Thoracic aorta (tissue), 2 donors: Measurements from ENCODE around the gene WDFY2. TPM values are rescaled to one million over a fixed set of nuclear protein-coding genes. Genes with fewer than 3 reads are reported as not detected.

ENCODE experiments used
- ATAC-seq: fragments of 150-250 bp; one replicate; pipeline ENCODE4 v1.8.0; 2017; ENCODE audit warnings: low read depth; ENCODE audit not compliant: insufficient number of reproducible peaks, low FRiP score
- DNase-seq: peaks from one replicate; pipeline ENCODE4 v3.0.0-alpha.2; 2020; ENCODE audit warnings: low spot score
- H3K27ac ChIP-seq, 2 donors: fragments of 200-600 bp; sonication (generic); 1 replicate in 1 of 2; 2 replicates in 1 of 2; pipeline ENCODE4 v1.5.1; 2016; ENCODE audit warnings: mild to moderate bottlenecking in 2 of 2, moderate library complexity in 2 of 2
- H3K27me3 ChIP-seq: fragments of 200-600 bp; sonication (generic); replicated peaks from 2 replicates; pipeline ENCODE4 v1.6.0; 2016; ENCODE audit warnings: mild to moderate bottlenecking; ENCODE audit not compliant: insufficient read depth
- H3K36me3 ChIP-seq: fragments of 200-600 bp; sonication (generic); one replicate; pipeline ENCODE4 v1.5.1; 2016
- H3K4me1 ChIP-seq, 2 donors: fragments of 200-600 bp; sonication (generic); 1 replicate in 1 of 2; 2 replicates in 1 of 2; pipeline versions ENCODE4 v1.5.1 to v1.6.0; 2016; ENCODE audit warnings: low read depth in 2 of 2, mild to moderate bottlenecking in 1 of 2; ENCODE audit not compliant: control insufficient read depth in 1 of 2
- H3K4me3 ChIP-seq: fragments of 200-600 bp; sonication (generic); 2 replicates; pipeline ENCODE4 v1.5.1; 2016; ENCODE audit warnings: mild to moderate bottlenecking
- H3K9me3 ChIP-seq: fragments of 200-600 bp; sonication (generic); 2 replicates; pipeline ENCODE4 v1.5.1; 2016
- total RNA-seq, 2 donors: library from RNA; depleted of rRNA; stranded (reverse); fragments of >200 nt; gene quantifications; one replicate each; pipeline versions ENCODE4 v1.1.0 to v1.2.3, GENCODE V29; 2016
- TF ChIP-seq, protein P1 (sequence below): fragments of 200-600 bp; sonication (generic); IDR thresholded peaks from one replicate; pipeline ENCODE4 v1.5.1; 2019; ENCODE audit warnings: antibody characterized with exemption

The WDFY2 gene
- total RNA-seq, 2 donors from 2014 or later: 14.6 to 19.3 TPM

DNA sequence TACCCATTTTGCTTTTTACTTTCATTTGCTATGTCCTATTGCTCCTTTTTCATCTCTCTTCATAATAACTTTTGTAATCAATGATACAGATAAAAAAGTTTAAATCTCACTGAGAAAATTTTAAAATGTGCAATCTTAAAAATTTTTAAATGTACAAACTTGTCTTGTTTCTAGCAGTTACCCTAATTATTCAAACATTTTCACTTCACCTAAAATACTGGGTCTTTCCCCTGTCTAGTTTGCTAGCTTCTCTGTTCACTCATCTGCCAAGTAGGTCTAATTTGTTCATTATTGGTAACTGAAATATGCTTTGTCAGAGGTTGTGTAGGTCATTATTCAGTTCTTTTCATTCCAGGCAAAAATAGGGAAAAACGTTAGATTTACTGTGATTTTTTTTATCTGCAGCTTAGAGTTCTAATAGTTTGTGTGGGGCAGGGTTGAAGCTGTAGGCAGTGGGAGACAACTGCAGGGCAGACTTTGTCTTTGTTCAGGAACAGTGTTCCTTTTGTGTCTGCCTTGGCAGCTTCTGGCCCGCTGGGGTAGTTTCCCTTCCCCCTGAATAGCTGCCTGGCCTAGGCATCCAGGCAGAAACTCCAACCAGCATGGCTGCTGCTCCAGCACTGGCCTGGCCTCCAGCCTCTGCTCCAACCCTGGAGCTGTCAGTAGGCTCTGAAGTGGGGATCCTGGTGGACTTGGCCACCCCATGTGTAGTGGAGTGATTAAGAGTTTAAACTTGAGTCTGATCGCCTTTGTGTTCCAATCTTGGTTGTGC, 48.5 kb downstream of the WDFY2 start:
- no peaks in the 10 kb centered on the region for H3K9me3 ChIP-seq
- no peaks in the 10 kb centered on the region for H3K36me3 ChIP-seq
- H3K4me1 ChIP-seq: peaks cover 24 to 67% of the 10 kb centered on the region in 2 donors
- TF ChIP-seq, protein P1, sequence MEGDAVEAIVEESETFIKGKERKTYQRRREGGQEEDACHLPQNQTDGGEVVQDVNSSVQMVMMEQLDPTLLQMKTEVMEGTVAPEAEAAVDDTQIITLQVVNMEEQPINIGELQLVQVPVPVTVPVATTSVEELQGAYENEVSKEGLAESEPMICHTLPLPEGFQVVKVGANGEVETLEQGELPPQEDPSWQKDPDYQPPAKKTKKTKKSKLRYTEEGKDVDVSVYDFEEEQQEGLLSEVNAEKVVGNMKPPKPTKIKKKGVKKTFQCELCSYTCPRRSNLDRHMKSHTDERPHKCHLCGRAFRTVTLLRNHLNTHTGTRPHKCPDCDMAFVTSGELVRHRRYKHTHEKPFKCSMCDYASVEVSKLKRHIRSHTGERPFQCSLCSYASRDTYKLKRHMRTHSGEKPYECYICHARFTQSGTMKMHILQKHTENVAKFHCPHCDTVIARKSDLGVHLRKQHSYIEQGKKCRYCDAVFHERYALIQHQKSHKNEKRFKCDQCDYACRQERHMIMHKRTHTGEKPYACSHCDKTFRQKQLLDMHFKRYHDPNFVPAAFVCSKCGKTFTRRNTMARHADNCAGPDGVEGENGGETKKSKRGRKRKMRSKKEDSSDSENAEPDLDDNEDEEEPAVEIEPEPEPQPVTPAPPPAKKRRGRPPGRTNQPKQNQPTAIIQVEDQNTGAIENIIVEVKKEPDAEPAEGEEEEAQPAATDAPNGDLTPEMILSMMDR: no peak
- H3K27me3 ChIP-seq: no peaks in the 10 kb centered on the region
- ATAC-seq (no peak), DNase-seq (no peak)
- H3K27ac ChIP-seq: no peak overlapping the region
- no peak overlapping the region for H3K4me3 ChIP-seq

DNA sequence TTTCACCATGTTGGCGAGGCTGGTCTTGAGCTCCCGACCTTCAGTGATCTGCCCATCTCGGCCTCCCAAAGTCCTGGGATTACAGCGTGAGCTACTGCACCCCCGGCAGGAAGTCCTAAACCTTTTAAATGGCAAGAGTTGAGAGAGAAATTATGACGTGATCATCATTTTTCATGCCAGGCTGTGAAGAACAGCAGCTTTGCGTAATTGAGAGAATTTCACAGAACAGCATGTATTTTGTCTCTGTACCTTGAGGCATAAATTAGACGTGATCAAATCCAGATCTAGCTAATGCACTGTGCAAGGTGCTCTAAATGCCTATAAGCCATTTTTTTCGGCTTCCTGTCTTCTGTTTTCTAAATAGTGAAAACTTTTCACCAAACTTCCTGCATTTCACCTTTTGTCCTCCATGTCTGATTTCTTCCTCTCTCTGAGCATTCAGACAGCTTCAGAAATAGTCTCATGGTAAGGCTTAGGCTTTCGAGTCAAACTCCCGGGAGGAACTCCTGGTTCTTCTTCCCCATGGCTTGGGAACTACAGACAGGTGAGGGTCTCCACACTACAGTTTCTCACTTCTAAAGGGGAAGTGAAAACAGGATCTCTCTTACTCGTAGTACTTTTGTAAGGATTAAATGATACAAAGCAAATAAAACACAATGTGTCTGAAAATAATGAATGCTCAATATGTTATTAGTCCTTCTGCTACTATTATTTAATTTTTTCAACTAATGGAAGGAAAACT, 51.0 kb downstream of the WDFY2 start:
- H3K27ac ChIP-seq: no peak overlapping the region
- H3K4me1 ChIP-seq: peaks cover 40 to 88% of the 10 kb centered on the region in 2 donors
- no peak overlapping the region for H3K4me3 ChIP-seq
- H3K27me3 ChIP-seq: no peaks in the 10 kb centered on the region
- H3K36me3 ChIP-seq: no peaks in the 10 kb centered on the region
- H3K9me3 ChIP-seq: no peaks in the 10 kb centered on the region
- no peak for ATAC-seq
- TF ChIP-seq, protein P1: no peak
- DNase-seq: no peak

DNA sequence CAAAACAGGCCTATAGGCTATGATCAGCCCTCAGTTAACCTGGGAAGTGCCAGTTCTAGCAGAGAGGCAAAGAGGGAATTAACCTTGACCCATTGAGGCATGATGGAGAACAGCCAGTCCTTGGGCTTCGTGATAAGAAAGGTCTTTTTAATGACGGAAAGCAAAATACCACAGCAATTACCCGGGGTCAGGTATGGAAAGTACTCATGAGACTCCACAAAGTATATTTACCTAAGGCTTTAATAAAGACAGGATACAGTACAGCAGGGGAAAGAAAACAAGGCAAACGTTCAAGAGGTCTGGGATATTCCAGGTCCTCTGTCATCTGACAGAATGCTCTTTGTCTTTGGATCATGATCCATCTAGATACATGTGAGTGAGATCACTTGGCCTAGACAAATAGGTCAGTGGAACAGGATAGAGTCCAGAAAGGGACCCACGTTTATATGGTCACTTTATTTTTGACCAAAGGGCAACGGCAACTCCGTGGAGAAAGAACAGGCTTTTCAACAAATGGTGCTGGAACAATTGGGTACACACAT, 52.2 kb downstream of the WDFY2 start:
- H3K27me3 ChIP-seq: no peaks in the 10 kb centered on the region
- DNase-seq (no peak), ATAC-seq (no peak)
- no peaks in the 10 kb centered on the region for H3K9me3 ChIP-seq
- TF ChIP-seq, protein P1: no peak
- no peaks in the 10 kb centered on the region for H3K36me3 ChIP-seq
- peaks cover 40 to 78% of the 10 kb centered on the region in 2 donors for H3K4me1 ChIP-seq
- H3K4me3 ChIP-seq: no peak overlapping the region
- H3K27ac ChIP-seq: no peak overlapping the region

DNA sequence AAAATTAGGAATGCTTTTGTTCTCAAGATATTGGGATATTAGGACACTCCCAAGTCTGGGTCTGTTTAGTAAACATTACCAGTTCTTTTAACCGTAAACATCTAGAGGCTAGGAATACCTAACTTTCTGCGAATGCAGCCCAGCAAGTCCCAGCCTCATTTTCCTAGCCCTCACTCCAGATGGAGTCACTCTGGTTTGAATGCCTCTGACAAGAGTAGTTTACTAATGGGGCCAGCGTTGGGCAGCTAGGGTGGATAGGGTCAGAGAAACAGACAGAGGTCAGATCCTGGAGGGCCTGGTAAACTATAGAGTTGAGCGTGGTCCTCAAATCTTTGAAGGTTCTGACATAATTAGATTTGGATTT, 53.6 kb downstream of the WDFY2 start:
- ATAC-seq: no peak
- TF ChIP-seq, protein P1: no peak
- H3K4me1 ChIP-seq: peaks cover 37 to 69% of the 10 kb centered on the region in 2 donors

DNA sequence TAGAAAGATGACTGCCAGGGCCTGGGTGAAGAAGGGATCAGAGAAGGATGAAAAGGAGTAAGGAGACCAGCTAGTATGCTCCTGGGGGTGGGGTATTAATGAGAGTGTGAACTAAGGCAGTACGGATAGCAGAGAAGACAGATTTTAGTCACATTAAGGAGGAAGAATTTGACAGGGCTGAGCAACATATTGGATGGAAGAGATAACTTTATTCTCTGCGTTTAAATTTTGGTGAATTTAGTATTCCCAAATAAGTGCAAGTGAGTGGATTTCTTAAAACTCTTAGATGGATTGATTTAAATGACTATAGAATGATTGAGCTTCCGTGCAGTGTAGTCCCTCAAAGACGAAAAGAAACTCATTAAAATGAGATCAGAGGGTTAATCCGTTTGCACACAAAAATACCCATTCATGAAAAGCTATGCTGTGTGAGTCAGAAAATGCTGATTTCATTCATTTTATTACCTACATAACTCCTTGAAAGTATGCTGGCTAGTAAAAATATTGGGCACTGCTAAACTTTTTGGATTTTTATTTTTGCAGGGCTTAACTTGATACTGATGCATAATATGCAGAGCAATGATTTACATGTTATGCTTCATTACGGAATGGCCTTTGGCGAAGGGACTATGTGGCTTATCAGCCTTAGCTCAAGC, 54.1 kb downstream of the WDFY2 start:
- no peak for DNase-seq
- Histone ChIP-seq H3K27me3 (no peaks in the 10 kb centered on the region), H3K27ac (no peak overlapping the region), H3K36me3 (no peaks in the 10 kb centered on the region), H3K4me3 (no peak overlapping the region), H3K9me3 (no peaks in the 10 kb centered on the region), H3K4me1 (peaks cover 35 to 67% of the 10 kb centered on the region in 2 donors)
- TF ChIP-seq, protein P1: no peak
- no peak for ATAC-seq

More for the DNA sequence above, 53.6 kb downstream of the WDFY2 start:
- Histone ChIP-seq H3K9me3 (no peaks in the 10 kb centered on the region), H3K36me3 (no peaks in the 10 kb centered on the region), H3K27ac (no peak overlapping the region), H3K27me3 (no peaks in the 10 kb centered on the region), H3K4me3 (no peak overlapping the region)
- no peak for DNase-seq
